Right lobe of liver (tissue), 6 donors: ENCODE data around the gene CAMKK2. TPM values are rescaled to one million over a fixed set of nuclear protein-coding genes. Genes with fewer than 3 reads are reported as not detected.
A peak's percentile ranks its signal among the peaks of the same experiment; 100 is the strongest.

Experiments
- ATAC-seq, 4 donors: fragments of 200-7000 bp; cut with Tn5 transposase; one replicate each; pipeline ENCODE4 v1.9.1; 2020; ENCODE audit warnings: mild to moderate bottlenecking in 4 of 4, moderate library complexity in 4 of 4
- DNase-seq, 3 donors: peaks; one replicate each; pipeline ENCODE4 v3.0.0-alpha.2; 2020
- H3K27ac ChIP-seq, 3 donors: fragments of 200-600 bp; one replicate each; pipeline ENCODE4 v1.8.0; 2022
- H3K27me3 ChIP-seq, 2 donors: fragments of 200-600 bp; one replicate each; pipeline ENCODE4 v1.8.0; 2022
- H3K36me3 ChIP-seq, 4 donors: fragments of 200-600 bp; sonication (generic) in 1 of 4; one replicate each; pipeline versions ENCODE4 v1.5.1 to v1.8.0; 2017 to 2022; ENCODE audit warnings: control low read depth in 1 of 4
- H3K4me1 ChIP-seq, 4 donors: fragments of 200-600 bp; sonication (generic) in 1 of 4; one replicate each; pipeline versions ENCODE4 v1.5.1 to v1.8.0; 2017 to 2022; ENCODE audit warnings: control low read depth in 1 of 4
- H3K4me3 ChIP-seq, 3 donors: fragments of 200-600 bp; one replicate each; pipeline ENCODE4 v1.8.0; 2022
- H3K9me3 ChIP-seq, 4 donors: fragments of 200-600 bp; sonication (generic) in 1 of 4; one replicate each; pipeline versions ENCODE4 v1.5.1 to v1.8.0; 2017 to 2022; ENCODE audit warnings: control low read depth in 1 of 4
- CTCF ChIP-seq, 4 donors: fragments of 200-600 bp in 3 of 4; fragments of 450-650 bp in 1 of 4; IDR thresholded peaks; one replicate each; pipeline versions ENCODE4 v1.5.1 to v1.8.0; 2016 to 2022; ENCODE audit warnings: antibody characterized with exemption in 4 of 4, mild to moderate bottlenecking in 2 of 4
- POLR2A ChIP-seq: fragments of 450-650 bp; IDR thresholded peaks from one replicate; pipeline ENCODE4 v1.6.1; 2017; ENCODE audit warnings: antibody characterized with exemption, mild to moderate bottlenecking
- WGBS: methylation state at CpG from one replicate; pipeline ENCODE4 v1.1.6; 2018; ENCODE audit warnings: low coverage, low lambda C conversion rate; ENCODE audit not compliant: insufficient coverage; ENCODE audit errors: missing lambda C conversion rate; 5-methylcytosine and 5-hydroxymethylcytosine counted together
- intact Hi-C, 2 donors: fragments of 100-400 bp; cut with DNase I; formaldehyde crosslinking; loops; one replicate each; pipeline versions ENCODE4 v1.11.2 to v1.14.1; 2022
- total RNA-seq, 6 experiments: library from RNA; depleted of rRNA in 2 of 6; stranded (reverse); fragments of >200 nt in 2 of 6; fragmentation: NEBNext Ultra II Directional in 3 of 6; extraction: Animal tissue kit (Norgen Biotek cat#: 25700) in 3 of 6; gene quantifications; one replicate each; pipeline versions ENCODE4 v1.1.0 to v1.2.4, GENCODE V29; 2016 to 2023
- donor health status: DM: no; HTN: yes; CAD: no.
- donor health status: DM: no; HTN: no; CAD: no.
- donor health status: DM: no; HTN: no; CAD: no.
- donor health status: DM: no; HTN: yes; CAD: no.
- donor health status: DM: no; HTN: yes; CAD: no.

The CAMKK2 gene
- total RNA-seq, 6 experiments from 2014 or later = 20.6 to 31.8 (median 24.1) TPM

GRCh38 chr12:121295746-121296617 is 527 bp downstream of the CAMKK2 start:
- ATAC-seq (peak; percentile 57 to 78 (median 72)), DNase-seq (peak; percentile 69 to 88 (median 83))
- Histone ChIP-seq H3K27me3 (no peaks in the 10 kb centered on the region), H3K36me3 (no peaks in the 10 kb centered on the region), H3K9me3 (no peaks in the 10 kb centered on the region), H3K4me1 (peaks cover 0 to 20% (median 6%) of the 10 kb centered on the region in 4 donors), H3K27ac (peak overlapping the region; percentile 84 to 97 (median 92)), H3K4me3 (peak overlapping the region; percentile 93 to 98 (median 98))
- 0% methylated on average over 8 of the region's 55 CpGs for WGBS
- intact Hi-C loops = no loop called here
- TF ChIP-seq POLR2A (no peak), CTCF (IDR thresholded peaks at IDR 0.05) (no peak)

GRCh38 chr12:121295116-121295745 is 1.3 kb downstream of the CAMKK2 start:
- Histone ChIP-seq H3K36me3 (no peaks in the 10 kb centered on the region), H3K9me3 (no peaks in the 10 kb centered on the region), H3K4me3 (peak overlapping the region; percentile 93 to 98 (median 98)), H3K27ac (peak overlapping the region in 1 of 3 donors; percentile 97), H3K27me3 (no peaks in the 10 kb centered on the region), H3K4me1 (peaks cover 0 to 20% (median 6%) of the 10 kb centered on the region in 4 donors)
- intact Hi-C loops = no loop called here
- no peak for ATAC-seq
- peak in 1 of 3 donors; percentile 11 for DNase-seq
- TF ChIP-seq POLR2A (no peak), CTCF (IDR thresholded peaks at IDR 0.05) (no peak)
- WGBS = 28% methylated on average over 6 of the region's 7 CpGs

- Histone ChIP-seq H3K9me3 (no peaks in the 10 kb centered on the region), H3K27ac (no peak overlapping the region), H3K36me3 (no peaks in the 10 kb centered on the region), H3K27me3 (no peaks in the 10 kb centered on the region), H3K4me1 (peaks cover 0 to 22% (median 6%) of the 10 kb centered on the region in 4 donors), H3K4me3 (no peak overlapping the region)
- TF ChIP-seq POLR2A (no peak), CTCF (IDR thresholded peaks at IDR 0.05) (no peak)
- DNase-seq (no peak), ATAC-seq (no peak)
- WGBS = 90% methylated on average over 5 of the region's 10 CpGs
- intact Hi-C loops = no loop called here
Observed at GRCh38 chr12:121294151-121294889, 2.2 kb downstream of the CAMKK2 start.

- intact Hi-C loops = no loop called here
- ATAC-seq (no peak), DNase-seq (no peak)
- no peak overlapping the region for H3K4me3 ChIP-seq
- WGBS = 62% methylated on average over 3 of the region's 4 CpGs
- no peaks in the 10 kb centered on the region for H3K9me3 ChIP-seq
- no peaks in the 10 kb centered on the region for H3K27me3 ChIP-seq
- peaks cover 0 to 25% (median 6%) of the 10 kb centered on the region in 4 donors for H3K4me1 ChIP-seq
- no peak overlapping the region for H3K27ac ChIP-seq
- H3K36me3 ChIP-seq = no peaks in the 10 kb centered on the region
- TF ChIP-seq POLR2A = no peak
- no peak for TF ChIP-seq CTCF (IDR thresholded peaks at IDR 0.05)
Observed at GRCh38 chr12:121293603-121294002, 2.9 kb downstream of the CAMKK2 start.
